SHP77 (cell line): Measurements from ENCODE around the gene PSMB2.
"Not testable (repeated sequence)": the region's sequence is repeated elsewhere in the genome, so short reads cannot be mapped to it uniquely, and the experiment has no call there.

ENCODE experiments used
- DNase-seq, 2 experiments: peaks; one replicate each; lab custom pipeline; 2025; lab: John Stamatoyannopoulos, UW

PSMB2 gene

GRCh38 chr1:35592991-35593769 is 48.1 kb downstream of the PSMB2 start:
- no peak for DNase-seq

- no peak for DNase-seq
These were observed 50.1 kb downstream of the PSMB2 start for GRCh38 chr1:35591211-35591610.

- no peak for DNase-seq
These were observed 50.8 kb downstream of the PSMB2 start for GRCh38 chr1:35590476-35591040.

DNA sequence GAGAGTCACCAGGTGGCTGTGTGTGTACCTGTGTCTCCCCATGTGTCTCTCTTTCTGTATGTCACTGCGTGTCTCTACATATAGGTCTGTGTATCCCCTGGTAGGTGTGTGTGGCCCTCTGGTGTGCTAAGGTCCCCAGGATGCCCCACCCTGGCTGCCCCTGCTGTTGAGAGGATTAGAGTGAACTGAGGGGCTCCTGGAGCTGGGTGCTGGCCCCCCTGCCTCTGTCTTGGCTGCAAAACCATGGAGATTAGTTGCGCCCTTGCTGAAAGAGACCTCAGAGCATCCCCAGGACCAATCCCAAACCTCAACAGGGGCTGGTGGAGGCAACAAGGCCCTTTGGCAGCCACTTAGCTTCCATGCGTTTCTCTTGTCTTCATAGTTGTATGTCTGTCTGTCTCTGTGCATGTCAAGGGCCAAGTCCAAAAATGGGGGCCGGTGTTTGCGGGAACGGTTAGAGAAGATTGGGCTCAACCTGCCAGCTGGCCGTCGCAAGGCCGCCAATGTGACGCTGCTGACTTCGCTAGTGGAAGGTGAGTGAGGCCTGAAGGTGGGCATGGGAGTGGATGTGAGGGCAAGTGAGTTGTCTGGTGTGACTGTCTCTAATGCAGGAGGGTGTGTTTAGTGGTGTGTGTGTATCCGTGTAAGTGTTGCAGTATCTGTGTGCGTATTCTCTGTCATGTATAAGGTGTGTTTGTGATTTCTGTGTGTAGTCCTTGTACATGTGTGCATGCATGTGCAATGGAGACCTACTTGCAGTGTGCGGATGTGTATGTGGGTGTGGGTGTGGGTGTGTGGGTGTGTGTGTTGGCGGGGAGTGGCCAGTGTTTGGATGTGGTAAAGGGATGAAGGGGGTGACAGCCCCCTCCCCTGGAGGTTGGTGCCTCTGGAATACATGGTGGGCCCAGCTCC is 51.6 kb downstream of the PSMB2 start:
- no peak for DNase-seq

- DNase-seq, result no peak
These were observed 53.0 kb downstream of the PSMB2 start for GRCh38 chr1:35588197-35588910.

GRCh38 chr1:35587736-35588135 is 53.6 kb downstream of the PSMB2 start:
- no peak for DNase-seq

- DNase-seq, result no peak
These were observed 54.5 kb downstream of the PSMB2 start for GRCh38 chr1:35586808-35587207.

- not testable (repeated sequence) for DNase-seq
These were observed 55.5 kb downstream of the PSMB2 start for GRCh38 chr1:35585805-35586204.

GRCh38 chr1:35585281-35585680 is 56.0 kb downstream of the PSMB2 start:
- no peak for DNase-seq

DNA sequence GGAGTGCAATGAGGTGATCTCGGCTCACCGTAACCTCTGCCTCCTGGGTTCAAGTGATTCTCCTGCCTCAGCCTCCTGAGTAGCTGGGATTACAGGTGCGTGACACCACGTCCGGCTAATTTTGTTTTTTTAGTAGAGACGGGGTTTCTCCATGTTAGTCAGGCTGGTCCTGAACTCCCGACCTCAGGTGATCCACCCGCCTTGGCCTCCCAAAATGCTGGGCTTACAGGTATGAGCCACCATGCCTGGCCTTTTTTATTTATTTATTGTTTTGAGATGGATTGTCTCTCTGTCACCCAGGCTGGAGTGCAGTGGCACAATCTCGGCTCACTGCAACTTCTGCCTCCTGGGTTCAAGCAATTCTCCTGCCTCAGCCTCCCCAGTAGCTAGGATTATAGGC is 59.7 kb downstream of the PSMB2 start:
- DNase-seq, result not testable (repeated sequence)

DNA sequence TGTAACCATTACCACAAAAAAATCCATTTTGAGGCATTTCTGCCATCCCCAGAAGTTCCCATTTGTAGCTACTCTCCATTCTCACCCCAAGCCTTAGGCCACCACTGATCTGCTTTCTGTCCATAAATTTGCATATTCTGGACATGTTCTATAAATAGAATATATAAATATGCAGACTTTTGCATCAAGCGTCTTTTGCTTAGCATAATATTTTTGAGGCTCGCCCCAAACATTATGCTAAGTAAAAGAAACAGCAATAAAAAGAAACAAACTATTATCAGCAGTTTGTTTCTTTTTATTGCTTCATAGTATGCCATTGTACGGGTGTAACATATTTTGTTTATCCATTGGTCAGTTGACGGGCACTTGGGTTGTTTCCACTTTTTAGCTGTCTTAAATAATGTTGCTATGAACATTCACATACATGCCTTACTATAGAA is 60.4 kb downstream of the PSMB2 start:
- DNase-seq, result no peak

GRCh38 chr1:35577071-35577998 is 64.0 kb downstream of the PSMB2 start:
- DNase-seq, result no peak

- not testable (repeated sequence) for DNase-seq
These were observed 64.6 kb downstream of the PSMB2 start for GRCh38 chr1:35576766-35577070.

GRCh38 chr1:35576061-35576765 is 65.1 kb downstream of the PSMB2 start:
- no peak for DNase-seq

DNA sequence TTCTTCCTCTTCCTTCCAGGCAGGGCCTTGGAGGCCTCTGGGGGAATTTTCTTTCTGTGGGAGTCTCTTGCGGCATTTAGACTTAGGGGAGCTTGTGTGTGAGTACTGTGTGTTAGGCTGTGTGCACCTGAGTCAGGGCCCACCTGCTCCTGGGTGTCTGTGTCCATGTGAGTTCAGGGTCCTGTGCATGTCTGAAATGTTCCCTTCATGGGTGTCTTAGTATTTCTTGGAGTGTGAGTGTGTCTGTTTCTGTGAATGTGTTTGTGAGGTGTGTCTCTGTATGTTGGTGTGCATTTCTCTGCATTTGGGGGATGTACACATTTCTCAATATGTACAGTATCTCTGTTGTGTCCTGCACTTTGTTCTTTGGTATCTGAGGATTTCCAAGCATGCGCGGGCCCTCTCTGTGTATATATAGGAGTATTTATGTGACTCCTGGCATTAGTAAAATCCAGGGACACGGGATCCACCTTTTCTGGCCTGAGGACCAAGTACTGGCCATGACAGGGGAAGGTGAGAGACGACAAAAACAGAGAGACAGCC is 65.8 kb downstream of the PSMB2 start:
- DNase-seq, result no peak

DNA sequence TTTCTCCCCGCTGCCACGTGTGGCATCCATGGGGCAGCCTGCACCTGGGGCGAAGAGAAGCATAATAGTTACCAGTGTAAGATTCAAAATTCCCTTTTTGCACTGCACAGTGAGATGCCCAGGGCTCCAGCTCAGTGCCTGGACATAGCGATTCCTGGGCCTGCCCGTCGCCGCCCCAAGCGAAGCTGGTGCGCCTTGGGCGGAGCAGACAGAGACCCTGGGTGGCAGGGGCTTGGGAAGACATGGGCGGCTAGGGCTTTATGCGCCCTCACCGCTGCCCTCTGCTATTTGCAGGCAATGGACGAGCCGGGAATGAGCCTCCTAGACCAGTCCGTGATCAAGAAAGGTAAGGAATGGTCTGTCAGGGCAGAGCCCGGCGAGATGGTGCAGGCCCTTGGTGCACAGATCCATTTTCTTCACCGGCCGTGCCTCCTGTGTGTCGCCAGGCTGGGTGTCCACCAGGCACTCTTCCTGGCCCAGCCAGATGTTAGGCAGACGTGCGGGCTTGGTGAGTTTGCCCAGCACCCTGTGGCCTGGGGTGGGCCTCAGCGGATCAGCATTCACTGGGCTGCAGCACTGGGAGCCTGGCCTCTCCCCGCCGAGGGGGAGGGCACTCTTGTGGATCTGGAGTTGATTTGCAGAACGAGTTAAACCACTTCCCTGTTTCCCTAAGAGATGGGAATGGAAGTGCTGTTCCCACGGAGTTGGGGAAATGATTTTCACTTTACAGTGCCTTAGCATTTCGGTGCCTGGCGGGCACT is 66.5 kb downstream of the PSMB2 start:
- no peak for DNase-seq

GRCh38 chr1:35574125-35574654 is 67.1 kb downstream of the PSMB2 start:
- DNase-seq, result no peak

DNA sequence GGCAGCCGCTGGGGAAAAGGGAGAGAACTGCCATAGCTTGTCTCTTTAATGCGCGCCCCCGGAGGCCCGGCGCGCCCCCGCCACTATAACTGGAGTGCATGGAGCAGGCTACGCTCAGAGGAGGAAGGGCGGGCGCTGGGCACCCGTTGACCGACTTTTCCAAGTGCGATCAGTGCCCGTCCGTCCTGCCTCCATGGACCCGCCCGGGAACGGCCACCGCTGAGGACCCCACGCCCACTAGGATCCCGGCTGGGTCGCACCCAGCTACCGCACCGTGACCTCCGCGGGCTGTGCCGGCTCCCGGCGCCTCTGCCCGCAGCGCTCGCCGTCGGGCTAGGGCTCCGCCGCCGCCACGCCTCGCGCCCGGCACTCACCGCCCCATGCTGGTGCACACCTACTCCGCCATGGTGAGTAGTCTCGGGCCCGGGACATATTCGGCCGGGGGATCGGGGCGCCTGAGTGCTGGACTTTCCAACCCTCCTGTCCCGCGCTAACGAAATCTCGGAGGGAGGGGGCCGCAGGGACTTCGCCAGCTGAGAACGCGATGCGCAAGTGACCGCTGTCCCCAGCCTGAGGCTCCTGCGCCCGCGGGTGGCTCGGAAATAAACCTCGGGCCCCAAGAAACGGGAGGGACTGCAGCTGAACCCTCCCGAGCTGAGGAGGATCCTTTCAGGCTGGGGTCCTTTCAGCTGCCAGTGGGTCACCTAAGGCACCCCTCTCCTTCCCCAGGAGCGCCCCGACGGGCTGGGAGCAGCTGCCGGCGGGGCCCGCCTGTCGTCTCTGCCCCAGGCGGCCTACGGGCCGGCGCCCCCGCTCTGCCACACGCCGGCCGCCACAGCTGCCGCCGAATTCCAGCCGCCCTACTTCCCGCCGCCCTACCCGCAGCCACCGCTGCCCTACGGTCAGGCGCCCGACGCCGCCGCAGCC is 67.9 kb downstream of the PSMB2 start, which contains the start of gene TFAP2E:
Gene TFAP2E, plus strand, starts transcription at position 117 of the 927 bp plus-strand sequence. Its CDS starts 264 bp downstream, at position 381.
- no peak for DNase-seq
